ENCODE measurements around the gene PRR36. TPM values are rescaled to one million over a fixed set of nuclear protein-coding genes. Genes with fewer than 3 reads are reported as not detected.

PRR36 gene
- total RNA-seq, 1 experiment from 2014 or later = 0.26 TPM

DNA sequence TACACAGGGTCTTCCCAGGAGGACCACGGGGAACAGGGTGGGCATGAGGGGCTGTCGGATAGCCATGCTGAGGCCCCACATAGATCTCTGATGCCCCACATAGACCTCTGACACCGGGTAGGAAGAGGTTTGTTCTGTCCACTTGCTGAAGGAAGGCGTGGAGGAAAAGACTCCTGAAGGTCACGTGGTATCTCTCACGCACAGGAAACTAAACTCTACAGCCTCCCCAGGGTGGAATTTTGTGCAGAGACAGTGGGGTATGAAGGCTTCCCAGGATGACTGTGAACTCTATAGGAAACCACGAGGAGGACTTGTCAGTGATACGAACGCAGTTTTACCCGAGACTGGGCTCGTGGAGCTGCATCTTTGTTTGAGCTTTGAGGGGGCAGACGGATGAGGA, 41.4 kb downstream of the PRR36 start:
- Mint-ChIP-seq H3K4me1 (ENCODE audit: insufficient read depth, unreplicated experiment) (peaks cover 37% of the 10 kb centered on the region), H3K27ac (ENCODE audit: low read depth, unreplicated experiment) (peak overlapping the region; percentile 97), H3K4me3 (ENCODE audit: unreplicated experiment) (peak overlapping the region; percentile 63), H3K36me3 (ENCODE audit: insufficient read depth, unreplicated experiment) (peaks cover 10% of the 10 kb centered on the region), H3K27me3 (ENCODE audit: insufficient read depth, unreplicated experiment) (no peaks in the 10 kb centered on the region), H3K9me3 (ENCODE audit: unreplicated experiment) (no peaks in the 10 kb centered on the region)
- TF ChIP-seq, protein P1, sequence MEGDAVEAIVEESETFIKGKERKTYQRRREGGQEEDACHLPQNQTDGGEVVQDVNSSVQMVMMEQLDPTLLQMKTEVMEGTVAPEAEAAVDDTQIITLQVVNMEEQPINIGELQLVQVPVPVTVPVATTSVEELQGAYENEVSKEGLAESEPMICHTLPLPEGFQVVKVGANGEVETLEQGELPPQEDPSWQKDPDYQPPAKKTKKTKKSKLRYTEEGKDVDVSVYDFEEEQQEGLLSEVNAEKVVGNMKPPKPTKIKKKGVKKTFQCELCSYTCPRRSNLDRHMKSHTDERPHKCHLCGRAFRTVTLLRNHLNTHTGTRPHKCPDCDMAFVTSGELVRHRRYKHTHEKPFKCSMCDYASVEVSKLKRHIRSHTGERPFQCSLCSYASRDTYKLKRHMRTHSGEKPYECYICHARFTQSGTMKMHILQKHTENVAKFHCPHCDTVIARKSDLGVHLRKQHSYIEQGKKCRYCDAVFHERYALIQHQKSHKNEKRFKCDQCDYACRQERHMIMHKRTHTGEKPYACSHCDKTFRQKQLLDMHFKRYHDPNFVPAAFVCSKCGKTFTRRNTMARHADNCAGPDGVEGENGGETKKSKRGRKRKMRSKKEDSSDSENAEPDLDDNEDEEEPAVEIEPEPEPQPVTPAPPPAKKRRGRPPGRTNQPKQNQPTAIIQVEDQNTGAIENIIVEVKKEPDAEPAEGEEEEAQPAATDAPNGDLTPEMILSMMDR (IDR thresholded peaks at IDR 0.05; ENCODE audit: unreplicated experiment) = no peak
- DNase-seq (ENCODE audit: unreplicated experiment) = no peak
- no TSS peak for BruUV-seq (replicated peaks)
- ChIA-PET POLR2A (interaction anchor here (1.0 to 3.3 kb wide), 3 partner anchors 33 to 71 kb away, joined by 3 to 14 read pairs (median 4); partner anchors contain the start of gene MAP2K7), CTCF (interaction anchor here (1.2 kb wide), 1 partner anchor 264 kb away, joined by 4 read pairs; no protein-coding TSS in a partner anchor)
- intact Hi-C loops (cut with micrococcal nuclease) = no loop called here

DNA sequence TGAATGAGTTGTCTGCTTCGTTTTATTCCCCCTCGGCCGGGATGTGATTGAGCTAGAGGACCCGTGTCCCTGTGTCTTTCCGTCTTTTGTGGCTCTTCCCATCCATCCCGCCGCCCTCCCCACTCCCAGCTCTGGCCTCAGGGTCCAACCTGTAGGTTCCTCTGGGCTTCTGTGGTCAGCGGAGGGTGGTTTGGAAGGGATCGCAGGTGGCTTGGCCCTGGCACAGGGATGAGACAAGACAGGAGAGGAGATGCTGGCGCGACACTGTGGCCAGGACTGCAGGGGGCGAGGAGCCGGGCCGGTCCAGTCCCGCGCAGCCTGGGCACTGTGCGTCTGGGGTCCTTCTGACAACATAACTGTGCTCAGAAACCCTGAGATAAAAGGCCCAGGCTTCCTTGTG, 42.2 kb downstream of the PRR36 start:
- intact Hi-C loops (cut with micrococcal nuclease) = no loop called here
- no TSS peak for BruUV-seq (replicated peaks)
- CTCF ChIA-PET = interaction anchor here (0.6 to 1.8 kb wide), 9 partner anchors 21 to 264 kb away, joined by 3 to 11 read pairs (median 4); partner anchors contain the start of gene MAP2K7
- POLR2A ChIA-PET = interaction anchor here (1.7 to 3.3 kb wide), 2 partner anchors 69 to 72 kb away, joined by 4 to 14 read pairs; partner anchors contain the start of gene MAP2K7
- Mint-ChIP-seq H3K36me3 (ENCODE audit: insufficient read depth, unreplicated experiment) (peaks cover 7% of the 10 kb centered on the region), H3K27ac (ENCODE audit: low read depth, unreplicated experiment) (peak overlapping the region; percentile 97), H3K9me3 (ENCODE audit: unreplicated experiment) (no peaks in the 10 kb centered on the region), H3K4me1 (ENCODE audit: insufficient read depth, unreplicated experiment) (peaks cover 32% of the 10 kb centered on the region), H3K27me3 (ENCODE audit: insufficient read depth, unreplicated experiment) (no peaks in the 10 kb centered on the region), H3K4me3 (ENCODE audit: unreplicated experiment) (peak overlapping the region; percentile 78)
- DNase-seq (ENCODE audit: unreplicated experiment) = no peak
- TF ChIP-seq, protein P1 (IDR thresholded peaks at IDR 0.05; ENCODE audit: unreplicated experiment) = no peak

DNA sequence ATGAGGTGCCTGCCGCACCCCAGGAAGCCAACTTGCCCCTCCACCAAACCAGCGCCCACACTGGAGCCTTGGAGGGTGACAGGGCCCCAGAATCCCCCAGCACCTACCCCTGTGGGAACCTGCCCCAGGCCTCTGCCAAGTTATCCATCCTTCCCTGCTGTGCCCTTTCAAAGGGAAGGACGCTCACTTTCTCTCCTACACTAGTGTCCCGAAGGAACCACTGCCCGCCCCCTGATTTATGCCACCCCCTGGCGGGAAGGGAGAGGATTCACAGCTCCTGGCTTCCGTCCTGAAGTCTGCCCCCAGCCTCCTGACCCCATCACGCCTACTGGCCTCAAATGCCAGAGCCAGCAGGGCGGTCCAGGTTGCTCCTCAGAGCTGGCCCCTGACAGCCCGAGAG, 42.7 kb downstream of the PRR36 start:
- Mint-ChIP-seq H3K27ac (ENCODE audit: low read depth, unreplicated experiment) (peak overlapping the region; percentile 97), H3K36me3 (ENCODE audit: insufficient read depth, unreplicated experiment) (peaks cover 7% of the 10 kb centered on the region), H3K4me1 (ENCODE audit: insufficient read depth, unreplicated experiment) (peaks cover 32% of the 10 kb centered on the region), H3K27me3 (ENCODE audit: insufficient read depth, unreplicated experiment) (no peaks in the 10 kb centered on the region), H3K9me3 (ENCODE audit: unreplicated experiment) (no peaks in the 10 kb centered on the region), H3K4me3 (ENCODE audit: unreplicated experiment) (peak overlapping the region; percentile 78)
- TF ChIP-seq, protein P1 (IDR thresholded peaks at IDR 0.05; ENCODE audit: unreplicated experiment) = peak; percentile 33
- DNase-seq (ENCODE audit: unreplicated experiment) = peak; percentile 68
- BruUV-seq (replicated peaks) = no TSS peak
- intact Hi-C loops (cut with micrococcal nuclease) = no loop called here
- ChIA-PET POLR2A (interaction anchor here (0.6 to 3.3 kb wide), 6 partner anchors 10 to 261 kb away, joined by 3 to 14 read pairs (median 4); partner anchors contain the start of gene MAP2K7), CTCF (interaction anchor here (0.5 to 1.8 kb wide), 12 partner anchors 20 to 263 kb away, joined by 3 to 11 read pairs (median 4); partner anchors contain the start of gene MAP2K7)

DNA sequence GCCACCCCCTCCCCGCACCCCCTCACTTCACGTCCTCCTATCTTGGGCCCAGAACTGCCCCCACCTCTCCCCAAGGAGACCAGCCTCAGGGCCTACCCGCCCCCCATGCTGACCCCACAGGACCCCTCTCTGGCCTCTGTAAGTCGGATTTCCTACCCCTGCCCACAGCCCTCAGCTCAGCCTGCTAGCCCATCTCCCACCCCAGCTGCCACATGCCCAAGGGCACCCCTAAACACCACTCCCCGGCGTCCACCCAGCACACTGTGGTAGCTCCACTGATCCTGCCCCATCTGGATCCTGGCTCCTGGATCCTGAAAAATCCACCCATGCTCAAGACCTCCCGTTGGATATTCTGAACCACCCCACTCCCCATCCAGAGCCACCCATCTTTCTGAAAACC, 43.4 kb downstream of the PRR36 start:
- no TSS peak for BruUV-seq (replicated peaks)
- intact Hi-C loops (cut with micrococcal nuclease) = no loop called here
- CTCF ChIA-PET = interaction anchor here (0.6 to 1.8 kb wide), 8 partner anchors 21 to 158 kb away, joined by 3 to 11 read pairs (median 4); partner anchors contain the start of gene MAP2K7
- H3K36me3 Mint-ChIP-seq (ENCODE audit: insufficient read depth, unreplicated experiment) = peaks cover 7% of the 10 kb centered on the region
- peak overlapping the region; percentile 97 for H3K27ac Mint-ChIP-seq (ENCODE audit: low read depth, unreplicated experiment)
- DNase-seq (ENCODE audit: unreplicated experiment) = no peak
- no peaks in the 10 kb centered on the region for H3K27me3 Mint-ChIP-seq (ENCODE audit: insufficient read depth, unreplicated experiment)
- H3K4me1 Mint-ChIP-seq (ENCODE audit: insufficient read depth, unreplicated experiment) = peaks cover 32% of the 10 kb centered on the region
- POLR2A ChIA-PET = interaction anchor here (0.6 to 1.5 kb wide), 6 partner anchors 10 to 175 kb away, joined by 3 to 5 read pairs (median 3); partner anchors contain the start of genes FCER2 and MAP2K7
- peak overlapping the region; percentile 78 for H3K4me3 Mint-ChIP-seq (ENCODE audit: unreplicated experiment)
- TF ChIP-seq, protein P1 (IDR thresholded peaks at IDR 0.05; ENCODE audit: unreplicated experiment) = no peak
- no peaks in the 10 kb centered on the region for H3K9me3 Mint-ChIP-seq (ENCODE audit: unreplicated experiment)
